K562 (cell line): ENCODE results near the gene AKT3. TPM values are rescaled to one million over a fixed set of nuclear protein-coding genes. Genes with fewer than 3 reads are reported as not detected.

Experiments
- DDX20 ChIP-seq: fragments of 450-650 bp; IDR thresholded peaks from 2 replicates; pipeline ENCODE4 v1.6.1; 2016; ENCODE audit warnings: missing genetic modification characterization, low read depth, mild to moderate bottlenecking, missing compliant biosample characterization, moderate library complexity
- HIVEP1 ChIP-seq: fragments of 250-450 bp; sonication (Bioruptor Pico); IDR thresholded peaks from 2 replicates; pipeline ENCODE4 v1.4.0; 2020; ENCODE audit warnings: mild to moderate bottlenecking
- HMG20B ChIP-seq: fragments of 250-450 bp; sonication (Bioruptor Pico); IDR thresholded peaks from 2 replicates; pipeline ENCODE4 v1.5.0; 2021; ENCODE audit warnings: mild to moderate bottlenecking
- NONO ChIP-seq, 2 experiments: fragments of 200-400 bp in 1 of 2; fragments of 450-650 bp in 1 of 2; formaldehyde crosslinking in 1 of 2; IDR thresholded peaks; 2 replicates each; pipeline ENCODE4 v1.6.1; 2017; ENCODE audit warnings: low read depth in 2 of 2, mild to moderate bottlenecking in 2 of 2, moderate library complexity in 2 of 2, low read length in 1 of 2
- TAF7 ChIP-seq: fragments of 450-650 bp; IDR thresholded peaks from 2 replicates; pipeline ENCODE4 v1.6.1; 2016; ENCODE audit warnings: missing genetic modification characterization, missing compliant biosample characterization
- U2AF2 ChIP-seq: fragments of 200-400 bp; formaldehyde crosslinking; optimal IDR thresholded peaks from 2 replicates; pipeline ENCODE3; 2017; ENCODE audit warnings: low read depth, mild to moderate bottlenecking, low read length
- polyA plus RNA-seq, 8 experiments: library from polyadenylated mRNA; depleted of rRNA in 4 of 8; stranded (reverse) in 5 of 8; unstranded in 3 of 8; fragments of >200 nt; fragmentation: Nextera tagmentation in 2 of 8; fragmentation: Illumina TruSeq in 1 of 8; extraction: Ambion mirVana in 2 of 8; extraction: Trizol in 1 of 8; gene quantifications; 2 replicates each; pipeline versions ENCODE4 v1.2.1 to v1.2.3, GENCODE V29; 2011 to 2014; ENCODE audit warnings: inconsistent platforms in 1 of 8, missing spikeins in 1 of 8
- total RNA-seq, 7 experiments: library from RNA; depleted of rRNA in 6 of 7; stranded (reverse); fragments of >200 nt in 6 of 7; fragmentation: Illumina TruSeq in 2 of 7; extraction: Trizol in 2 of 7; gene quantifications; 2 replicates each; pipeline versions ENCODE4 v1.2.1 to v1.2.3, GENCODE V29; 2011 to 2021; ENCODE audit warnings: low replicate concordance in 1 of 7
- TF ChIP-seq, protein P1 (sequence below), 2 experiments: fragments of 450-650 bp in 1 of 2; sonication (generic) in 1 of 2; formaldehyde crosslinking in 1 of 2; IDR thresholded peaks; 2 replicates each; pipeline versions ENCODE4 v1.7.1 to v1.9.0; 2016 to 2022; ENCODE audit warnings: inconsistent platforms in 1 of 2, mild to moderate bottlenecking in 1 of 2, missing genetic modification reagents in 1 of 2
- TF ChIP-seq, protein P2 (sequence below): sonication (generic); formaldehyde crosslinking; IDR thresholded peaks from 2 replicates; pipeline ENCODE4 v1.5.0; 2020; ENCODE audit warnings: missing genetic modification reagents

The AKT3 gene
- total and polyA plus RNA-seq, 9 of the 15 experiments (the other 6 are each of a cell fraction or from before 2014, with no cell fraction given) = 0.04 to 0.54 (median 0.18) TPM; not detected in 1

DNA sequence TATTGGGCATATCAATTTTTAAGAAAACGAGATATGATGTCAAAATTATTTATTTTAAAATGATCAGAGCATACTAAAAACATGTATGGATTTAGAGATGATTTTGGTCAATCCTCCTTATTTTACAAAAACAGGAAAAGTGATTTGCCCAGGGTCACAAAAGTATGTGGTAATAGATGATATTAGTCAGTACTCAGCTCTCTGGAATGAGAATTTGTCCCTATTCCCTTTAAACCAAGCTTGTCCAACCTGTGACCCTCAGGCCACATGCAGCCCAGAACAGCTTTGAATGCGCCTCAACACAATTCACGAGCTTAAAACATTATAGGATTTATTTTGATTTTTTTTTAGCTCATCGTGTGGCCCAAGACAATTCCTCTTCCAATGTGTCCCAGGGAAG is 104.7 kb downstream of the AKT3 start (continued):
- TF ChIP-seq, protein P1, sequence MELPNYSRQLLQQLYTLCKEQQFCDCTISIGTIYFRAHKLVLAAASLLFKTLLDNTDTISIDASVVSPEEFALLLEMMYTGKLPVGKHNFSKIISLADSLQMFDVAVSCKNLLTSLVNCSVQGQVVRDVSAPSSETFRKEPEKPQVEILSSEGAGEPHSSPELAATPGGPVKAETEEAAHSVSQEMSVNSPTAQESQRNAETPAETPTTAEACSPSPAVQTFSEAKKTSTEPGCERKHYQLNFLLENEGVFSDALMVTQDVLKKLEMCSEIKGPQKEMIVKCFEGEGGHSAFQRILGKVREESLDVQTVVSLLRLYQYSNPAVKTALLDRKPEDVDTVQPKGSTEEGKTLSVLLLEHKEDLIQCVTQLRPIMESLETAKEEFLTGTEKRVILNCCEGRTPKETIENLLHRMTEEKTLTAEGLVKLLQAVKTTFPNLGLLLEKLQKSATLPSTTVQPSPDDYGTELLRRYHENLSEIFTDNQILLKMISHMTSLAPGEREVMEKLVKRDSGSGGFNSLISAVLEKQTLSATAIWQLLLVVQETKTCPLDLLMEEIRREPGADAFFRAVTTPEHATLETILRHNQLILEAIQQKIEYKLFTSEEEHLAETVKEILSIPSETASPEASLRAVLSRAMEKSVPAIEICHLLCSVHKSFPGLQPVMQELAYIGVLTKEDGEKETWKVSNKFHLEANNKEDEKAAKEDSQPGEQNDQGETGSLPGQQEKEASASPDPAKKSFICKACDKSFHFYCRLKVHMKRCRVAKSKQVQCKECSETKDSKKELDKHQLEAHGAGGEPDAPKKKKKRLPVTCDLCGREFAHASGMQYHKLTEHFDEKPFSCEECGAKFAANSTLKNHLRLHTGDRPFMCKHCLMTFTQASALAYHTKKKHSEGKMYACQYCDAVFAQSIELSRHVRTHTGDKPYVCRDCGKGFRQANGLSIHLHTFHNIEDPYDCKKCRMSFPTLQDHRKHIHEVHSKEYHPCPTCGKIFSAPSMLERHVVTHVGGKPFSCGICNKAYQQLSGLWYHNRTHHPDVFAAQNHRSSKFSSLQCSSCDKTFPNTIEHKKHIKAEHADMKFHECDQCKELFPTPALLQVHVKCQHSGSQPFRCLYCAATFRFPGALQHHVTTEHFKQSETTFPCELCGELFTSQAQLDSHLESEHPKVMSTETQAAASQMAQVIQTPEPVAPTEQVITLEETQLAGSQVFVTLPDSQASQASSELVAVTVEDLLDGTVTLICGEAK (IDR thresholded peaks at IDR 0.05) = no peak
- TF ChIP-seq, protein P1 (CRISPR knock-in tag; IDR thresholded peaks at IDR 0.05) = no peak
- TF ChIP-seq NONO (IDR thresholded peaks at IDR 0.05; ENCODE audit: low read depth in 2 of 2, low read length in 1 of 2) = no peak
- TF ChIP-seq, protein P2, sequence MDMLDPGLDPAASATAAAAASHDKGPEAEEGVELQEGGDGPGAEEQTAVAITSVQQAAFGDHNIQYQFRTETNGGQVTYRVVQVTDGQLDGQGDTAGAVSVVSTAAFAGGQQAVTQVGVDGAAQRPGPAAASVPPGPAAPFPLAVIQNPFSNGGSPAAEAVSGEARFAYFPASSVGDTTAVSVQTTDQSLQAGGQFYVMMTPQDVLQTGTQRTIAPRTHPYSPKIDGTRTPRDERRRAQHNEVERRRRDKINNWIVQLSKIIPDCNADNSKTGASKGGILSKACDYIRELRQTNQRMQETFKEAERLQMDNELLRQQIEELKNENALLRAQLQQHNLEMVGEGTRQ (CRISPR knock-in tag) = no peak
- no peak for TF ChIP-seq TAF7 (tag)
- no peak for TF ChIP-seq U2AF2
- no peak for TF ChIP-seq HMG20B (CRISPR knock-in tag)
- TF ChIP-seq DDX20 (tag) = no peak
- TF ChIP-seq HIVEP1 (CRISPR knock-in tag) = no peak
- TF ChIP-seq, all 486 proteins: peak for 0
